GM06990 (cell line): ENCODE results near the gene PPP1R12B.
"Not testable (repeated sequence)": the region's sequence is repeated elsewhere in the genome, so short reads cannot be mapped to it uniquely, and the experiment has no call there.

ENCODE experiments used
- DNase-seq: peaks from one replicate; pipeline ENCODE4 v3.0.0-alpha.2; 2011; ENCODE audit not compliant: insufficient read length; ENCODE audit errors: extremely low read depth
- H3K27me3 ChIP-seq: replicated peaks from 2 replicates; pipeline ENCODE4 v1.6.0; 2011; ENCODE audit warnings: low read length; ENCODE audit not compliant: control insufficient read depth, insufficient read depth
- H3K36me3 ChIP-seq: 2 replicates; pipeline ENCODE4 v1.5.1; 2011; ENCODE audit warnings: low read length; ENCODE audit not compliant: control insufficient read depth, insufficient read depth
- H3K4me3 ChIP-seq: replicated peaks from 2 replicates; pipeline ENCODE4 v1.5.1; 2011; ENCODE audit warnings: low read depth, mild to moderate bottlenecking, control low read depth, low read length
- TF ChIP-seq, protein P1 (sequence below): IDR thresholded peaks from 2 replicates; pipeline ENCODE4 v1.5.1; 2011; ENCODE audit warnings: low read length, control low read depth, mild to moderate bottlenecking, inconsistent platforms; ENCODE audit not compliant: insufficient read depth, poor library complexity, severe bottlenecking

The PPP1R12B gene

DNA sequence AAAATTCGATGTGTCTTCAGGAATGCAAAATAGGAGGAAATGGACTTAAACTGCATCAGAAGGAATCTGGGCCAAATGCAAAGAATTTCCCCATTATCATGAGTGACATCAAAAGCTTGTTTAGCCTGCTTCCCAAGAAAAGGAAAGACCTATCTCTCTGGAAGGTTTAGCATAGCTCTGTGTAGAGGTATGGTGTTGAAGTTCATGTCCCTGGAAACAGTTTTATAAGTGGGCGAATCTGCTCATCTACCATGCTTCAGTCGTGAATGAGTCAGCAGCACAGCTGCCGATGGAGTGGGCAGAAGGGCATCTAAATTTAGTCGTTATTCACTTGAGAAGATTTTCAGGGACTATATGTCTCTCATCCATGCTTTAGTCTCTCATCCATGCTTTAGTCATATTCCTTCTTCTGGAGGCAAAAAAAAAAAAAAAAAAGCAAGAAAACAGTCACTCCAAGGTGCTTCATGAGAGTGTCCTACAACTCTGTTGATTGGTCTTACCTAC, 62.4 kb downstream of the PPP1R12B start:
- not testable (repeated sequence) for H3K36me3 ChIP-seq, H3K4me3 ChIP-seq, H3K27me3 ChIP-seq, DNase-seq

DNA sequence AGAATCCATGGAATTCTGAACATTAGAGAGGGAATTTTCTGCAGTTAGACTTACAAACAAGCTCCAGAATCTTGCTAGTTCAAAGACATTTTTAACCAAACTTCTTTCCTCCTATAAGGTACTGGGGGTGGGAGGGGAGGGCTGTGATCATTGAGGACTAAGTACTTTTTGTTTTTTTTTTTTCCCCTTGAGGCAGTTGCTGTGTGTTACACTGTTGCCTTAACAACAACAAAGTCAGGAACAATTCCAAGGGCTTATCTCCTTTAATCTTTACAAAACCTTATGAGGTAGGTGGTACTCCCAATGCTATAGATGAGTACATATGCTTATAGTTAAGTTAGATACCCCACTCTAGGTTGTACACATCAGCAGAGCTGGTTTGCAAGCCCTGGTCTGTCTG, 62.9 kb downstream of the PPP1R12B start:
- Histone ChIP-seq H3K4me3 (no peak overlapping the region), H3K36me3 (no peaks in the 10 kb centered on the region), H3K27me3 (no peaks in the 10 kb centered on the region)
- TF ChIP-seq, protein P1, sequence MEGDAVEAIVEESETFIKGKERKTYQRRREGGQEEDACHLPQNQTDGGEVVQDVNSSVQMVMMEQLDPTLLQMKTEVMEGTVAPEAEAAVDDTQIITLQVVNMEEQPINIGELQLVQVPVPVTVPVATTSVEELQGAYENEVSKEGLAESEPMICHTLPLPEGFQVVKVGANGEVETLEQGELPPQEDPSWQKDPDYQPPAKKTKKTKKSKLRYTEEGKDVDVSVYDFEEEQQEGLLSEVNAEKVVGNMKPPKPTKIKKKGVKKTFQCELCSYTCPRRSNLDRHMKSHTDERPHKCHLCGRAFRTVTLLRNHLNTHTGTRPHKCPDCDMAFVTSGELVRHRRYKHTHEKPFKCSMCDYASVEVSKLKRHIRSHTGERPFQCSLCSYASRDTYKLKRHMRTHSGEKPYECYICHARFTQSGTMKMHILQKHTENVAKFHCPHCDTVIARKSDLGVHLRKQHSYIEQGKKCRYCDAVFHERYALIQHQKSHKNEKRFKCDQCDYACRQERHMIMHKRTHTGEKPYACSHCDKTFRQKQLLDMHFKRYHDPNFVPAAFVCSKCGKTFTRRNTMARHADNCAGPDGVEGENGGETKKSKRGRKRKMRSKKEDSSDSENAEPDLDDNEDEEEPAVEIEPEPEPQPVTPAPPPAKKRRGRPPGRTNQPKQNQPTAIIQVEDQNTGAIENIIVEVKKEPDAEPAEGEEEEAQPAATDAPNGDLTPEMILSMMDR, result no peak
- no peak for DNase-seq

DNA sequence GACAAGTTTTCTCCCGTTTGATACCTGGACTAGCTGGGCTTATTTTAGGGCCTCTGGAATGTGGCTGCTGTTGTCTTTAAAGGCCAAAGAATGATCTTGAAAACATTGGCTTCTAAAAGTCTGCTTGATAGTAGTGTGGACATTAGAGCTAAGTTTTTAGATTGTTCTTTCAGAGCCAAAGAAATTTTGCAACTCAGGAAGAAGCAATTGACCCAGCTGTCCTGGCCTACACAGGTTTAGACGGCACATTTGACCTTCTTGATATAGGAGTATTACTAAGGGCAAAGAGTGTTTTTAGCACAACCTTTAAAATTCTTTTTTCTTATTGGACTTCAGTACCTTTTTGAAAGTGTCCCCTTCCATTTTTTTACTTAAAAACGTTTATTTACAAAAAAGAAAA, 63.9 kb downstream of the PPP1R12B start:
- not testable (repeated sequence) for H3K27me3 ChIP-seq, H3K4me3 ChIP-seq, DNase-seq, H3K36me3 ChIP-seq

DNA sequence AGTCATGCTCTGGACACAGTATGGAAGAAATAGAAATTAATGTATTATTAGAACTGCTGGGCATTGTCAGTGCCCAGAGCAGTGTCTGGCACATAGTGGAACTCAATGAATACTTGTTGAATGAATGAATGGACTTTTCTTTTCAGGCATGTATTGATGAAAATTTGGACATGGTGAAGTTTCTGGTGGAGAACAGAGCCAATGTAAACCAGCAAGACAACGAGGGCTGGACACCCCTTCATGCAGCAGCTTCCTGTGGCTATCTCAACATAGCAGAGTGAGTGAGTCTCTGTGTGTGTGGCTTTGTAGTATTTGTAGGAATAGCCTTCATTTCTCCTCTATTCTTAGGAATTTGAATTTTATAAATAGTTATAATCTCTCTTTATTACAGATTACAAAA, 68.1 kb downstream of the PPP1R12B start:
- H3K4me3 ChIP-seq, result no peak overlapping the region
- TF ChIP-seq, protein P1, result no peak
- no peak for DNase-seq
- no peaks in the 10 kb centered on the region for H3K27me3 ChIP-seq
- no peaks in the 10 kb centered on the region for H3K36me3 ChIP-seq

DNA sequence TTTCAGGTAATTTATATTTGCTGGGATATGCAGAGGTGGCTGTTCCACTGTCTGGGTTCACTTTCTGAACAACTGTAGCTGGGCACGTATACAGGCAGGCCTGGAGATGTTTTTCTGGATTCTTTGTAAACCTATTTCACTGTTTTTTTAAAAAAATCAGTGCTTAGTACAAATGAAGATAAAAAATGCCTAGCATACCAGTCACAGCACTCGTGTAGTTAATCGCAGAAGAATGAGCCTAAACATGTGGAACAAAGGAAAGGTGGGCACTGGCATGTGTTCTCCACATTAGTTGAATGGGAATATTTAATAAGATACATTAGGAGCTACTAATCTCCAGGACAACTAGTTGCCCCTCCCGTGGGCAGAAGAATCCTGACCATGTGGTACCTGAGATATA, 68.6 kb downstream of the PPP1R12B start:
- not testable (repeated sequence) for H3K4me3 ChIP-seq, H3K27me3 ChIP-seq

DNA sequence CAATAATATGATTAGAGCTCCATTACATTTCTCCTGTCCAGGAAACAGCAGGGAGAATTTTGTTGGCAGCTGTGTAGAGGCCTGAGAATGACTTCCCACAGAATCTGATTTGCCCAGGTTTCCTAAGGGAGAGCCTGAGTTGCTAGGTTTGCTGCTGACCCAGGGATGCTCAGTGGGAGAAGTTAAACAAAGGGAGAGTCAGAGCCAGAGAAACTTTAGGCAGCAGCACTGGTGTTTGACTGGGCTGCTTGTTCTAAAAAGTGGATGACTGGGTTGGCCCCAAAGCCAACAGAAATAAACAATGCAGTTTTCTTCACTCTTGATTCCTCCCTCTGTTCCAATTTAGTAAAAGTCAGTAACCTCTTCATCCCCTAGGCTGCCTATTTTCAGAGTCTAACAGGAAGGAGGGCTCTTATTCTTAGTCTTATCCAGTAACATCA, 69.3 kb downstream of the PPP1R12B start:
- H3K4me3 ChIP-seq, DNase-seq, H3K36me3 ChIP-seq, H3K27me3 ChIP-seq: not testable (repeated sequence)

More for the DNA sequence above, 68.6 kb downstream of the PPP1R12B start:
- H3K36me3 ChIP-seq, DNase-seq: not testable (repeated sequence)

DNA sequence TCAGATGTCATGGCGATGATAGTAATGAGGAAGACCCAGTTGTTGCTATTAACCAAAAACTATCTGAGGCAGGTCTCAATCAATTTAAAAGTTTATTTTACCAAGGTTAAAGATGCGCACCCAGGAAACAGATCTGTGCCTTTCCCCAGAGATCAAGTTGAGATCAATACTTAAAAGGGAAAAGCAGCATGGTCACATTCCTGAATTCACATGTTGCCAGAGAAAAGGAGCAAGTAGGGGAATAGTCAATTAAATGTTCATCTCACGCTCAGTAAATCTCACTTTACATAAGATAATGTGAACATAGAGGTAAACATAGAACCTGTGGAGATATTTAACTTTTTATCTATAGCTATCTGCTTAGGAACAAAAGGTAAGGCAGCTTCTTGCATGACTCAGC, 71.2 kb downstream of the PPP1R12B start:
- H3K27me3 ChIP-seq, DNase-seq, H3K4me3 ChIP-seq, H3K36me3 ChIP-seq: not testable (repeated sequence)

DNA sequence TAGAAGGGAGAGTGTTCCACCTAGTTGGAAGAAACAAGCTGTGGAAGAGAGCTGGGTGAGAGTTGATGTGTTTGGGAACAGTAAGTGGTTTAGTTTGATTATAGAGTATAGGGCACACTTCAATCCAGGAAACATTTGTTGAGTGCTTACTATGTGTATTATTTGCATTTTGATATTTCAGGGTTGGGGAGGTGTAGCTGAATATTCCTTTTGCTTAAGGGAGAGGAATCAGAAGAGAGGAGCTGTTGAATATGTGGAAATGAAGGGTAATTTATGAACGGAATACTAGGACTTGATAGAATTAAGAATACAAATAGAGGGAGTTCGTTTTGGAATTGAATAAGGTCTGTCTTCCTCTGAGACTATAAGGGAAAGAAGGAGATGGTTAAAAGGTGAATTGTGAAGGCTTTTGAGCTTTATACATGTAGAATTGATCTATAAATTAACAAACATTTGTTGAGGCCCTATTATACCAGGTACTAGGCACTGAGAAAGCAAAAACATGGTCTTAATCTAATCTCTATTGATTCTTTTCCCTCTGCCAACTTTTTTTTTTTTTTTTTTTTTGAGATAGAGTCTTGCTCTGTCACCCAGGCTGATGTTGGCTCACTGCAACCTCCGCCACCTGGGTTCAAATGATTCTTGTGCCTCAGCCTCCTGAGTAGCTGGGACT, 72.1 kb downstream of the PPP1R12B start:
- not testable (repeated sequence) for H3K36me3 ChIP-seq, DNase-seq, H3K4me3 ChIP-seq, H3K27me3 ChIP-seq

DNA sequence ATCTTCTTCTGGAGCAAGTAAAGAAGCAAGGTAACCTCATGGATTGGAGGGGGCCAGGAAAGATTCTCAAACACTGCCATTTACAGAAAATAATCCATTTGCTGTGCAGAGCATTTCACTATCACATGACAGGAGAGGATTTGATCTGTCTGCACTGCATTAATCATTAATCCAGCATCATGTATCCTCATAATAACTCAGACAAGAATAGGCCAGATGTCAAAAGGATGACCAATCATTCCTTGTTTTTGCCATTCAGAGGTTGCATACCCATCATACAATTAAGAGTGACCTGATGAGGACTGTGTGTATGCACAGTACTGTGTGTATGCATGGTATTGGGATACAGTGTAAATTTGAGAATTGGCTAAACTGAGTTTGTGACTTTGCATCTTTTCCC, 74.2 kb downstream of the PPP1R12B start:
- H3K4me3 ChIP-seq, DNase-seq, H3K27me3 ChIP-seq, H3K36me3 ChIP-seq: not testable (repeated sequence)

DNA sequence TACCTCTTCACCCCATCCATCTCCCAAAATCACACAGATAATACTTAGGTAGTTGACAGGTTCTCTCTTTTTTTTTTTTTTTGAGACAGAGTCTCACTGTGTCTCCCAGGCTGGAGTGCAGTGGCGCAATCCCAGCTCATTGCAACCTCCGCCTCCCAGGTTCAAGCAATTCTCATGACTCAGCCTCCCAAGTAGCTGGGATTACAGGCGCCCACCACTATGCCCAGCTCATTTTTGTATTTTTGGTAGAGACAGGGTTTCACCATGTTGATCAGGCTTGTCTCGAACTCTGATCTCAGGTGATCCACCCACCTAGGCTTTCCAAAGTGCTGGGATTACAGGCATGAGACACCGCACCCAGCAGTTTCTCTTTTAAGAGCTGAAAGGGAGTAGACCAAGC, 75.8 kb downstream of the PPP1R12B start:
- H3K27me3 ChIP-seq, H3K4me3 ChIP-seq, DNase-seq, H3K36me3 ChIP-seq: not testable (repeated sequence)

DNA sequence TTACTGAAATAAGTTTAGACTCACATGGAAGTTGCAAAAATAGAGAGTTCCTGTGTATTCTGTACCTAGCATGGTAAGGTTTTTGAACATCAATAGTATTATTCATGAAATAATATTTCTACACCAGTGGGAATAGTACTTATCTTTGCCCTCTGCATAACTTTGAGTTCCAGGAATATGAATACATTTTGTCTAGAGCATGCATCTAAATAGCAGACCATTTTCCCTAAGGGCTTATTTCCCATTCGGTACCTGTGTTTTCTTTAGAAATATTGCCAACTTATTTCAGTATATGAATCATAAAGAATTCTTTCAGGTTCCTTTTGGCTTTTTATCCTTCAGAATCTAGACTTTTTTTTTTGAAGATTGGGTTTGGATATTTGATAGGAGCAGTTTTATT, 81.6 kb downstream of the PPP1R12B start:
- not testable (repeated sequence) for H3K4me3 ChIP-seq, DNase-seq, H3K27me3 ChIP-seq, H3K36me3 ChIP-seq

DNA sequence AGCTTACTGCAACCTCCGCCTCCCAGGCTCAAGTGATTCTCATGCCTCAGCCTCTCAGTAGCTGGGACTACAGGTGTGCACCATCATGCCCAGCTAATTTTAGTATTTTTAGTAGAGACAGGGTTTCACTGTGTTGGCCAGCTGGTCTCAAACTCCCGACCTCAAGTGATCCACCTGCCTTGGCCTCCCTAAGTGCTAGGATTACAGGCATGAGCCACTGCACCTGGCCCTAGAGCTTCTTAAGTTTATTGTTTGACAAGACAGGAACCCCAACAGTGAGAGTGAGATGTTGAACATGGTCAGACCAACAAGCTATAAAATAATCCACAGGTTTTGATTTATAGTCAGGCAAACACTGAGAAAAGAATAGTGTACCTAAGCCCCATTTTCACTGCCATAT, 83.8 kb downstream of the PPP1R12B start:
- DNase-seq, H3K4me3 ChIP-seq, H3K27me3 ChIP-seq, H3K36me3 ChIP-seq: not testable (repeated sequence)
